OCI-LY7 (cell line): ENCODE results near the gene MRPL18.

Experiments used
- CTCF ChIP-seq: fragments of 200-600 bp; sonication (generic); conservative IDR thresholded peaks from 2 replicates; pipeline ENCODE4 v1.5.1; 2014; ENCODE audit warnings: mild to moderate bottlenecking, antibody characterized with exemption, low read length, moderate library complexity, mixed read lengths
- EZH2phosphoT487 ChIP-seq: fragments of 200-600 bp; sonication (generic); IDR thresholded peaks from 2 replicates; pipeline ENCODE4 v1.6.1; 2018; ENCODE audit warnings: low read depth, borderline replicate concordance, mild to moderate bottlenecking, mixed run types, antibody characterized with exemption, low read length, moderate library complexity, mixed read lengths

GRCh38 chr6:159761873-159762680, 28.2 kb upstream of the MRPL18 start, which contains the start of gene ACAT2:
- TF ChIP-seq EZH2phosphoT487 (no peak), CTCF (no peak)
